ENCODE data around the gene TIMM8A. TPM values are rescaled to one million over a fixed set of nuclear protein-coding genes. Genes with fewer than 3 reads are reported as not detected.

The TIMM8A gene
- total and polyA plus RNA-seq, 2 experiments from 2014 or later = 8.8 to 13.0 TPM

DNA sequence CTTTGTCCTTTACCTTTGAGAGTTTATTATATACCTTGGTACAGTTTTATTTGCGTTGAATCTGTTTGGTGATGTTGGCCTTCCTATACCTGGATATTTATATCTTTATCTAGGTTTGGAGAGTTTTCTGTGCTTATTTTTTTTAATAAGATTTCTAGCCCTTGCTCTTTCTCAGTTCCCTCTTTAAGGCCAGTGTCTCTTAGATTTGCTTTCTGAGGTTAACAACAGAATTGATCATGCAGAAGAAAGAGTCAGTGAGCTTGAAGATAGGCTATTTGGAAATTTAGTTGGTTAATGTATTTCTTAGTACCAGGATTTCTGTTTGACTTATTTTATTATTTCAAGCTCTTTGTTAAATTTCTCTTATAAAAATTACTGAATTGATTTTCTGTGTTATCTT, 44.8 kb downstream of the TIMM8A start:
- no peaks in the 10 kb centered on the region for H3K79me2 ChIP-seq
- H3K4me3 ChIP-seq = no peak overlapping the region
- no peaks in the 10 kb centered on the region for H3K36me3 ChIP-seq (replicated peaks; ENCODE audit: insufficient read depth, low read depth)
- H3K27me3 ChIP-seq = no peaks in the 10 kb centered on the region
- no peak overlapping the region for H3K27ac ChIP-seq
- no peak overlapping the region for H3K4me2 ChIP-seq
- H3K4me1 ChIP-seq (ENCODE audit: insufficient read depth) = no peaks in the 10 kb centered on the region
- H2AFZ ChIP-seq = no peak overlapping the region
- TF ChIP-seq CTCF (IDR thresholded peaks at IDR 0.05; ENCODE audit: poor library complexity) (no peak), EZH2phosphoT487 (IDR thresholded peaks at IDR 0.05; ENCODE audit: low read depth, severe bottlenecking, unreplicated experiment) (no peak), EZH2 (IDR thresholded peaks at IDR 0.05; ENCODE audit: borderline replicate concordance) (no peak)
- H4K20me1 ChIP-seq (ENCODE audit: insufficient read depth, poor library complexity, severe bottlenecking) = no peaks in the 10 kb centered on the region
- no peak for DNase-seq (ENCODE audit: low spot score)
- WGBS (ENCODE audit: low lambda C conversion rate, missing lambda C conversion rate) = 71% methylated on average over 1 of the region's 1 CpG
- no peaks in the 10 kb centered on the region for H3K9me3 ChIP-seq (ENCODE audit: low read depth)
- no peaks in the 10 kb centered on the region for H3K9me2 ChIP-seq (replicated peaks; ENCODE audit: insufficient read depth)

Small RNA genes lying within 50 kb of the gene (small RNA-seq; reads per million reads assigned to genes)
- not detected for gene RNU6-934P

Other genes starting within 250 kb of the TIMM8A start
- 0.40 and 0.84 TPM in 2 replicates for gene DRP2, start 129.0 kb downstream of the TIMM8A start, total RNA-seq
- gene DRP2, start 129.0 kb downstream of the TIMM8A start, polyA plus RNA-seq = 0.11 and 0.22 TPM in 2 replicates
- not detected in 2 replicates for gene TAF7L, start 57.4 kb downstream of the TIMM8A start, total RNA-seq
- gene TAF7L, start 57.4 kb downstream of the TIMM8A start, polyA plus RNA-seq = 0.08 TPM in 1 of 2 replicates, not detected in the other
- gene BTK, start 37.4 kb upstream of the TIMM8A start, total RNA-seq = 0.70 and 0.96 TPM in 2 replicates
- gene BTK, start 37.4 kb upstream of the TIMM8A start, polyA plus RNA-seq = 0.62 and 1.4 TPM in 2 replicates
- gene RPL36A, start 42.3 kb upstream of the TIMM8A start, total RNA-seq = 2,118 and 2,358 TPM in 2 replicates
- 245 and 263 TPM in 2 replicates for gene RPL36A, start 42.3 kb upstream of the TIMM8A start, polyA plus RNA-seq
- 134 and 147 TPM in 2 replicates for gene GLA, start 59.2 kb upstream of the TIMM8A start, total RNA-seq
- gene GLA, start 59.2 kb upstream of the TIMM8A start, polyA plus RNA-seq = 86.4 and 96.5 TPM in 2 replicates
- gene HNRNPH2, start 59.5 kb upstream of the TIMM8A start, total RNA-seq = 74.4 and 76.0 TPM in 2 replicates
- gene HNRNPH2, start 59.5 kb upstream of the TIMM8A start, polyA plus RNA-seq = 103 and 112 TPM in 2 replicates
- gene ARMCX4, start 136.7 kb upstream of the TIMM8A start, total RNA-seq = 5.0 and 8.3 TPM in 2 replicates
- gene ARMCX4, start 136.7 kb upstream of the TIMM8A start, polyA plus RNA-seq = 5.2 and 6.2 TPM in 2 replicates
- 53.1 and 62.4 TPM in 2 replicates for gene ARMCX1, start 201.8 kb upstream of the TIMM8A start, total RNA-seq
- gene ARMCX1, start 201.8 kb upstream of the TIMM8A start, polyA plus RNA-seq = 35.2 and 41.5 TPM in 2 replicates

All from hepatocyte (in vitro differentiated cells).